NB4 (cell line): ENCODE measurements around the gene TRIOBP.
A peak's percentile ranks its signal among the peaks of the same experiment; 100 is the strongest.

ENCODE experiments used
- DNase-seq: peaks from one replicate; pipeline ENCODE4 v3.0.0; 2010; ENCODE audit warnings: low read depth
- H3K4me3 ChIP-seq: one replicate; pipeline ENCODE4 v1.5.1; 2011; ENCODE audit warnings: mild to moderate bottlenecking, low read depth, low read length, moderate library complexity
- MAX ChIP-seq: IDR thresholded peaks from 2 replicates; pipeline ENCODE4 v1.6.1; 2011; ENCODE audit warnings: low read depth, low read length
- MYC ChIP-seq: IDR thresholded peaks from 2 replicates; pipeline ENCODE4 v1.6.1; 2011; ENCODE audit warnings: low read depth, low read length
- POLR2A ChIP-seq: IDR thresholded peaks from 2 replicates; pipeline ENCODE4 v1.6.1; 2011; ENCODE audit warnings: mild to moderate bottlenecking; ENCODE audit not compliant: insufficient read length; ENCODE audit errors: extremely low read depth
- TF ChIP-seq, protein P1 (sequence below): IDR thresholded peaks from one replicate; pipeline ENCODE4 v1.5.1; 2012; ENCODE audit warnings: low read depth, low read length

Gene TRIOBP

DNA sequence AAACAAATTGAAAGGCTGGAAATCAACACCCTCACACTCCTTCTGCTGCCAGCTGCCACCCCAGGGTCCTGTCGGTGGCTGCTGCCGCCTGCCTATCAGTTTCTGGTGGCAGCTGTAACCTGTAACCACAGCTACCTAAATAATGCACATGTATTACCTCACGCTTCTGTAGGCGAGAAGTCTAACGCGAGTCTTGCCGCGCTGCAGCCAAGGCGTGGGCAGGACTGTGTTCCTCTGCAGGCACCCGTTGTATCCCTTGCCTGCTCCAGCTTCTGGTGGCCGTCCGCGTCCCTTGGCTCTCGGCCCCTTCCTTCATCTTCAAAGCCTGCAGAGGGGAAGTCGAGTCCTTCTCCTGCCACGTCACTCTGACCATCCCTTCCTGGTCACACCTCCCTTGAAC lies 66.8 kb downstream of the TRIOBP start:
- TF ChIP-seq, protein P1, sequence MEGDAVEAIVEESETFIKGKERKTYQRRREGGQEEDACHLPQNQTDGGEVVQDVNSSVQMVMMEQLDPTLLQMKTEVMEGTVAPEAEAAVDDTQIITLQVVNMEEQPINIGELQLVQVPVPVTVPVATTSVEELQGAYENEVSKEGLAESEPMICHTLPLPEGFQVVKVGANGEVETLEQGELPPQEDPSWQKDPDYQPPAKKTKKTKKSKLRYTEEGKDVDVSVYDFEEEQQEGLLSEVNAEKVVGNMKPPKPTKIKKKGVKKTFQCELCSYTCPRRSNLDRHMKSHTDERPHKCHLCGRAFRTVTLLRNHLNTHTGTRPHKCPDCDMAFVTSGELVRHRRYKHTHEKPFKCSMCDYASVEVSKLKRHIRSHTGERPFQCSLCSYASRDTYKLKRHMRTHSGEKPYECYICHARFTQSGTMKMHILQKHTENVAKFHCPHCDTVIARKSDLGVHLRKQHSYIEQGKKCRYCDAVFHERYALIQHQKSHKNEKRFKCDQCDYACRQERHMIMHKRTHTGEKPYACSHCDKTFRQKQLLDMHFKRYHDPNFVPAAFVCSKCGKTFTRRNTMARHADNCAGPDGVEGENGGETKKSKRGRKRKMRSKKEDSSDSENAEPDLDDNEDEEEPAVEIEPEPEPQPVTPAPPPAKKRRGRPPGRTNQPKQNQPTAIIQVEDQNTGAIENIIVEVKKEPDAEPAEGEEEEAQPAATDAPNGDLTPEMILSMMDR, result no peak
- no peak for TF ChIP-seq POLR2A
- DNase-seq, result no peak
- H3K4me3 ChIP-seq, result no peak overlapping the region

DNA sequence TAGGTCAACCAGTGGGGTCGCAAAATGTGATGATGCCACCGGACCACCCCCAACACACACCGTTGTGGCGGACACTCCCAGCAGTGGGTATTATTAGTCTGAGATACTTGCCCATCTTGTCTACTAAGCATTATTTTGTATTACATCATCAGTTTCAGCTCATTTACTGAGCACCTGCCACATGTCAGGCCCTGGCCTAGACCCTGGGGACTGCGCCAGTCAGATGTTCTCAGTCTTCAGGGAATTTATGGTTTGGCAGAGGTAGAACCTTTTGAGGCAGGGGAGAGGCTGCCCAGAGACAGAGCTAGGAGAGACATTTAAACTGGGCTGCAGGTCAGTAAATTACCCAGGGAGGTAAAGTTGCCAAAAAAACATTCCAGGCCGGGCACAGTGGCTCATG lies 67.8 kb downstream of the TRIOBP start:
- no peak overlapping the region for H3K4me3 ChIP-seq
- no peak for DNase-seq
- TF ChIP-seq, protein P1, result no peak
- TF ChIP-seq MAX, result no peak
- no peak for TF ChIP-seq MYC
- TF ChIP-seq POLR2A, result no peak

DNA sequence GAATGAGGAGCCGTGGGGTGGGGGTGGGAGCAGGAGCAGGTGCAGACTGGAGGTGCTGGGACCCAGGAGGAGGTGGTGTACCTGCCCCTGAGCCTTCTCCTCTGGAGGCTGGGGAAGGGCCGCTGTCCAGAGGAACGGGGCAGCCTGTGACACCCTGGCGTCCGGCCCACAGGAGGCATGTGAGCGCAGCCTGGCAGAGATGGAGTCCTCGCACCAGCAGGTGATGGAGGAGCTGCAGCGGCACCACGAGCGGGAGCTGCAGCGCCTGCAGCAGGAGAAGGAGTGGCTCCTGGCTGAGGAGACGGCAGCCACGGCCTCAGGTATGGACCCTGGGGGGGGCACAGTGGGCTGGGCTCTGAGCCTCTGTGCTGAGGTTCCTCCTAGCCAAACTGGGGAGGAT lies 68.7 kb downstream of the TRIOBP start:
- H3K4me3 ChIP-seq, result no peak overlapping the region
- no peak for DNase-seq
- TF ChIP-seq MYC, result no peak
- TF ChIP-seq, protein P1, result no peak
- TF ChIP-seq MAX, result no peak
- no peak for TF ChIP-seq POLR2A

DNA sequence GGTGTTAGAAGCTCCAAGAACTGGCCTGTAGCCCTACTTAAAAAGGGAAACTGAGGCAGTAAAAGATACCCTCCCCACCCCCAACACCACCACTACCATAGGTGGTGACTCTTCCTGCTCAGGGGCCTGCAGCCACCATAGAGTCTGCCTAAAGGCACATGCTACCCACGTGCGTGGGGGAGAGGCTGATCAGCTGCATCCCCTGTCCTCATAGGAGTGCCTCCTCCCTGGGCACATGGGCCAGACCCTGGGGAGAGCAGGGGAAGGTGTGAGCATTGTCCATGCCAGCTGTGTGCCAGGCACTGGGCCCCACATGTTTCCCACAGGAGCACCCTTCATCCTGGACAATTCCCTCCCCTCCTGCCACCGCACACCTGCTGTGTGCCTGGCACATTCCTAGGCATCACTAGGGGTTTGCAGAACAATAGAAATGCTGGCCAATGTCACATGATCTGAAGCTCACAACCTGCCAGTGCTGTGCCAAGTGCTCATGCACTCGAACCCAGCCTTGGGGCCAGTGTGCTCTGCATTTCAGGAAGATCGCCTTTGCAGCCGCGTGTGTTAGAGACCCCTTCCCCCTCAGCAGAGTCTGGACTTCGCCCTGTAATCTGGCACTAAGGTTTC lies 69.2 kb downstream of the TRIOBP start:
- DNase-seq, result no peak
- no peak for TF ChIP-seq MYC
- no peak for TF ChIP-seq POLR2A
- TF ChIP-seq MAX, result peak; percentile 57; the same call in 1 of the 2 replicates
- TF ChIP-seq, protein P1, result no peak
- H3K4me3 ChIP-seq, result no peak overlapping the region

DNA sequence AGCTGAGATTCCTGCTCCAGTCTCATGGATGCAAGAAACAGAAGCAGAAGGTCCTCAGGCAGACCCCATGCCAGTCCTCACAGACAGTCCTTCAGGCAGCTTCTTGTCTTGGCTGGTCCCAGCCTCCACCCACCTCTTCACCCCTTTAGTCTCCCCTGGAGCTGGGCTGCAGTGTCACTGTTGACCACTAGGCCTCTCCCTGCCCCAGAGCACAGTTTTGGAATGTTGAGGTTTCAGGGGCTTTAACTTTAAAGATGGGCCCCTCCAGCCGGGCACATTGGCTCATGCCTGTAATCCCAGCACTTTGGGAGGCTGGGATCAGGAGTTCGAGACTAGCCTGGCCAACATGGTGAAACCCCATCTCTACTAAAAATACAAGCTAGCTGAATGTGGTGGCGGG lies 71.4 kb downstream of the TRIOBP start:
- no peak for TF ChIP-seq MYC
- TF ChIP-seq, protein P1, result peak; percentile 54
- H3K4me3 ChIP-seq, result no peak overlapping the region
- no peak for DNase-seq

DNA sequence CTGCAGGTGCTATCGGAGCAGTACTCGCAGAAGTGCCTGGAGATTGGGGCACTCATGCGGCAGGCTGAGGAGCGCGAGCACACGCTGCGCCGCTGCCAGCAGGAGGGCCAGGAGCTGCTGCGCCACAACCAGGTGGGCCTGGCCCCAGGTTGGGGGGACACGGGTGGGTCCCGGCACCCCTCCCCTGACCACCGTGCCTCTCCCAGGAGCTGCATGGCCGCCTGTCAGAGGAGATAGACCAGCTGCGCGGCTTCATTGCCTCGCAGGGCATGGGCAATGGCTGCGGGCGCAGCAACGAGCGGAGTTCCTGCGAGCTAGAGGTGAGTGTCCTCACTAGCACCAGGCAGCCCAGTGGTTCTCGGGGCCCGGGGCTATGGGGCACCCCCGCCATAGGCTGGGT lies 72.2 kb downstream of the TRIOBP start:
- DNase-seq, result no peak
- TF ChIP-seq, protein P1, result no peak
- TF ChIP-seq POLR2A (no peak), MYC (no peak), MAX (no peak)
- H3K4me3 ChIP-seq, result no peak overlapping the region
